Measurements from ENCODE around the gene MAN1B1. TPM values are rescaled to one million over a fixed set of nuclear protein-coding genes. Genes with fewer than 3 reads are reported as not detected.

Gene MAN1B1
- total and polyA plus RNA-seq, 2 of the 4 experiments (the other 2 are of a cell fraction), result 28.7 to 55.1 TPM

GRCh38 chr9:137115394-137116026 lies 28.7 kb downstream of the MAN1B1 start:
- Histone ChIP-seq H2BK20ac (ENCODE audit: low read depth, low read length) (no peak overlapping the region), H3K36me3 (ENCODE audit: control insufficient read depth, insufficient read depth, low read length) (peaks cover 17% of the 10 kb centered on the region), H2BK15ac (ENCODE audit: low read depth, low read length) (no peak overlapping the region), H2BK120ac (ENCODE audit: low read depth, low read length) (no peak overlapping the region), H3K9ac (ENCODE audit: low read depth, low read length) (no peak overlapping the region), H4K20me1 (ENCODE audit: insufficient read depth, low read length) (no peaks in the 10 kb centered on the region), H3K9me1 (ENCODE audit: insufficient read depth, low read length) (no peaks in the 10 kb centered on the region), H3K4ac (ENCODE audit: low read depth, low read length) (no peak overlapping the region), H3K4me2 (ENCODE audit: low read depth, low read length) (no peak overlapping the region), H3K9me3 (ENCODE audit: control insufficient read depth, insufficient read depth, low read length) (no peaks in the 10 kb centered on the region), H3K56ac (ENCODE audit: extremely low read depth, insufficient read depth, low read length) (no peak overlapping the region), H3K4me1 (ENCODE audit: control insufficient read depth, insufficient read depth, low read length) (peaks cover 6% of the 10 kb centered on the region), H3K14ac (replicated peaks; ENCODE audit: low read depth, low read length) (no peak overlapping the region), H3K18ac (ENCODE audit: low read depth, low read length) (no peak overlapping the region), H2AFZ (replicated peaks; ENCODE audit: low read length, poor library complexity) (peak overlapping the region; percentile 86), H2AK9ac (replicated peaks; ENCODE audit: low read depth, low read length, poor library complexity) (peak overlapping the region; percentile 60), H2AK5ac (ENCODE audit: low read depth, low read length) (no peak overlapping the region), H2BK5ac (ENCODE audit: low read depth, low read length, poor library complexity, severe bottlenecking) (no peak overlapping the region), H4K91ac (ENCODE audit: insufficient read depth, low read depth, low read length) (no peak overlapping the region), H3K27ac (ENCODE audit: insufficient read depth, low read length) (no peak overlapping the region), H3K4me3 (ENCODE audit: insufficient read depth, low read depth, low read length) (no peak overlapping the region), H3K79me1 (ENCODE audit: low read depth in 1 of 2, low read length in 2 of 2) (0 out of 4 replicates have a peak, but pooled peaks cover 0 to 3% of the 10 kb centered on the region in 2 experiments), H3K23ac (ENCODE audit: low read depth, low read length) (no peak overlapping the region), H4K8ac (ENCODE audit: low read depth in 2 of 2, low read length in 2 of 2) (no peak overlapping the region; a peak in 1 of 4 replicates), H3K27me3 (ENCODE audit: control insufficient read depth, insufficient read depth, low read length) (no peaks in the 10 kb centered on the region), H4K5ac (ENCODE audit: low read depth, low read length) (no peak overlapping the region)
- ATAC-seq (ENCODE audit: low read depth) (no peak), DNase-seq (no peak)
- ChIA-PET POLR2A (ENCODE audit: unreplicated experiment) (no interaction called here), CTCF (no interaction called here)
- in situ Hi-C loops (cut with MboI; ENCODE audit: low sequenced_read_pairs) (no loop called here), intact Hi-C loops (cut with micrococcal nuclease) (no loop called here), dilution Hi-C loops (cut with HindIII; ENCODE audit: low sequenced_read_pairs, unreplicated experiment) (no loop called here)
- no TSS peak for BruUV-seq (replicated peaks)
- TF ChIP-seq BHLHE40 (IDR thresholded peaks at IDR 0.05; ENCODE audit: low read depth, low read length) (no peak), FOS (IDR thresholded peaks at IDR 0.05; ENCODE audit: low read depth, low read length) (no peak), USF2 (IDR thresholded peaks at IDR 0.05; ENCODE audit: low read depth, low read length) (no peak), NFE2L2 (IDR thresholded peaks at IDR 0.05; ENCODE audit: low read depth, low read length) (no peak), SMC3 (IDR thresholded peaks at IDR 0.05; ENCODE audit: low read depth, low read length) (no peak), CHD1 (IDR thresholded peaks at IDR 0.05; ENCODE audit: low read depth, low read length) (no peak), CTCF (conservative IDR thresholded peaks at IDR 0.05; ENCODE audit: low read depth, low read length) (no peak), MAZ (IDR thresholded peaks at IDR 0.05; ENCODE audit: borderline replicate concordance, low read depth, low read length) (no peak), RAD21 (IDR thresholded peaks at IDR 0.05; ENCODE audit: low read length) (no peak), RFX5 (IDR thresholded peaks at IDR 0.05; ENCODE audit: low read depth, low read length) (no peak), MXI1 (IDR thresholded peaks at IDR 0.05; ENCODE audit: borderline replicate concordance, low read depth, low read length) (no peak), CEBPB (IDR thresholded peaks at IDR 0.05; ENCODE audit: low read depth, low read length) (no peak), MAFK (IDR thresholded peaks at IDR 0.05; ENCODE audit: low read depth, low read length) (no peak), RCOR1 (IDR thresholded peaks at IDR 0.05; ENCODE audit: insufficient replicate concordance, low read length) (no peak), ELK1 (IDR thresholded peaks at IDR 0.05; ENCODE audit: borderline replicate concordance, low read depth, low read length) (no peak), POLR2A (IDR thresholded peaks at IDR 0.05; ENCODE audit: low read depth, low read length) (no peak)
- 76% methylated on average over 10 of the region's 21 CpGs; no CpG with 5 or more reads in 1 of the 2 experiments for WGBS, 2 experiments (ENCODE audit: extremely low coverage in 2 of 2, insufficient read length in 1 of 2)
